Testis (tissue), 2 donors: Measurements from ENCODE around the gene TMEM185B.

ENCODE experiments used
- CTCF ChIP-seq, 3 experiments: fragments of 450-650 bp in 2 of 3; fragments of 200-600 bp in 1 of 3; sonication (generic) in 1 of 3; IDR thresholded peaks; one replicate each; pipeline ENCODE4 v1.5.1; 2016 to 2019; ENCODE audit warnings: antibody characterized with exemption in 3 of 3, mild to moderate bottlenecking in 2 of 3, moderate library complexity in 1 of 3
- POLR2A ChIP-seq: fragments of 450-650 bp; IDR thresholded peaks from one replicate; pipeline ENCODE4 v1.6.1; 2017; ENCODE audit warnings: antibody characterized with exemption, mild to moderate bottlenecking, moderate library complexity

GRCh38 chr2:120251880-120252224, 28.7 kb upstream of the TMEM185B start:
- TF ChIP-seq CTCF (IDR thresholded peaks at IDR 0.05) (no peak), POLR2A (no peak)
